DMS53 treated with DMSO at 0.1 percent for 48 hours (cell line): Measurements from ENCODE around the gene BMERB1.
"Not testable (repeated sequence)": the region's sequence is repeated elsewhere in the genome, so short reads cannot be mapped to it uniquely, and the experiment has no call there.

ENCODE experiments used
- DNase-seq: peaks from one replicate; lab custom pipeline; 2025; ENCODE audit not compliant: unreplicated experiment; lab: John Stamatoyannopoulos, UW

Gene BMERB1

DNA sequence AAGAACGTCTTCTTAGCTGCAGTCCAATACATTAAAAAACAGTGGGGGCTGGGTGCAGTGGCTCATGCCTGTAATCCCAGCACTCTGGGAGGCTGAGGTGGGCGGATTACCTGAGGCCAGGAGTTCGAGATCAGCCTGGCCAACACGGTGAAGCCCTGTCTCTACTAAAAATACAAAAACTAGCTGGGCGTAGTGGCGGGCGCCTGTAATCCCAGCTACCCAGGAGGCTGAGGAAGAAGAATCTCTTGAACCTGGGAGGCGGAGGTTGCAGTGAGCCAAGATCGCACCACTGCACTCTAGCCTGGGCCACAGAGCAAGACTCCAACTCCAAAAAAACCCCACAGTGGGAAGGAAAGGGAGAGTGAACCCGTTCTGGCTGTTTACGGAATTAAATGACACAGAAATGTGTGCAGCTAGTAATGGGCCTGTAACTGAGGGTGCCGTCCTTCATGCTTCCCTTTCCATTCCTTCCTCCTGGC, 172.9 kb downstream of the BMERB1 start:
- not testable (repeated sequence) for DNase-seq

DNA sequence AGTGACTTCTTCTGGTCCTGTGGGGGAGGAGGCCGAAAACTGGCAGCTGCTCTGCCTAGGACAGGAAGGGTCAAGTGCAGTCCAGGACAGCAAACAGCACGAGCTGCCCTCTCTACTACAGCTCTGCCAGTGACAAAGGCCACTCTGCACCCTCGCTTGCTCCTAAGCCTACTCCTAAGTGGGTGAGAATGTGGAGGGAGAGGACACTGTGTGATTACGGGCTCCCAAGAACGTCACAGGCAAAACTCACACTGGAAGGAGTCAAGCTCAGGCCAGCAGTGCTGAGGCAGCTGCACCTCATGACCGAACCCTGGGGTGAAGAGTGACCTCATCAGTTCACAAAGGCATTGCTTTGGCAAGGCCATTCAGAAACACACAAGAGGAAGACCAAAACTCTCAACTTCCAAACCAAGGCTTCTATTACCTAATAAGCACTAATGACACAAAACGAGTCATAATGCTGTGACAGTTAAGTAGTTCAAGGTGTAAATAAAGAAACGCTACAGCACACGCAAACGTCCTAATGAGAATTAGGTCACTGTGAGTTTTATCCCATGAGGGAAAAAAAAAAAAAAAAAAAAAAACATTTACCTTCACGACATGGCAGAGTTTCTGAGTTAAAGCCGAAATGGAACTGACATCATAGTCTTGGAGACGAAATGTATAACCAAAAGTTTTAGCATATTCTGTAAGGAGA, 173.5 kb downstream of the BMERB1 start:
- DNase-seq, result no peak

DNA sequence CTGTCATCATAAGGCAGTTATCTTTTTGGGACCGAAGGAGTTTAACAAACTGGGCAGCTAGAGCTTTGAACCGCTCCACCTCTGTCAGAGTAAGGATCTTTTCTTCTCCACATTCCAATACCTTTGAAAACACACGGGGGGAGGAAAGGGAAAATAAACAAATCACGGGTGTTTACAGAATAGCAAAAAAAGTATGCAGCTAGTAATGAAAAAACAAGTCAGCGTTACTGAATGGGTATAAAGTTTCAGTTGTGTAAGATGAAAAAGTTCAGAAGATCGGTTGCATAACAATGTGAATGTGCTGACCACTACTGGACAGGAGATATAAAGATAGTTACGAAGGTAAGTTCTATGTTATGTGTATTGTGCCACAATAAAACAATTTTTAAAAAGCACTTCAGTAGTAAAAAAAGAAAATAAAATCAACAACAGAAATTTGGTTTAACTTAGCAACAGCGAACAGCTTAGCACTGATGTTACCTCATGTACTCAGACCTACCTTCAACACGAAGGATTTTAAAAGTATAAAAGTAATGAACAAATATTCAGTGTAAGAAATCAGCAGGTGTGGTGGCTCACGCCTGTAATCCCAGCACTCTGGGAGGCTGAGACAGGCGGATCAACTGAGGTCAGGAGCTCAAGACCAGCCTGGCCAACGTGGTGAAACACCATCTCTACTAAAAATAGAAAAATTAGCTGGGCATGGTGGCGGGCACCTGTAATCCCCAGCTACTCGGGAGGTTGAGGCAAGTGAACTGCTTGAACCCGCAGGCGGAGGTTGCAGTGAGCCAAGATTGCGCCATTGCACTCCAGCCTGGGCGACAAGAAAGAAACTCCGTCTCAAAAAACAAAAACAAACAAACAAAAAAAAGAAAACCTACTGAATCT, 174.3 kb downstream of the BMERB1 start:
- no peak for DNase-seq

DNA sequence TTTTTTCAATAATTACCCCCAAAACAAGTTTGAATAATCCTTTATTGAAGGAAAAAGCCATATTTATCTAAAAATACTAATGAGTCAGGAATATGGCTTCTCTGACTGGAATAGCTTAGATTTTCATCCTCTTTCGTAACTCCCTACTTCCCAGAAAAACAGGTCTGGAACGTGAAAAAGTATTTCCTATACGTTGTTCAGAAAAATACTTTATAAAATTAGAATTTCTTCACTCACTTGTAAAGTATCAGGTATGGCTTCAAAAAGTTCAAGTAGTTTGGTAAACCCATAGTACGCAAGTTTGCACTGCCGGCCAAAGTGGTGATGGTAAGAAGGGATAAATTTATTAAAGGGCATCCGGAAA, 174.9 kb downstream of the BMERB1 start:
- DNase-seq, result no peak

DNA sequence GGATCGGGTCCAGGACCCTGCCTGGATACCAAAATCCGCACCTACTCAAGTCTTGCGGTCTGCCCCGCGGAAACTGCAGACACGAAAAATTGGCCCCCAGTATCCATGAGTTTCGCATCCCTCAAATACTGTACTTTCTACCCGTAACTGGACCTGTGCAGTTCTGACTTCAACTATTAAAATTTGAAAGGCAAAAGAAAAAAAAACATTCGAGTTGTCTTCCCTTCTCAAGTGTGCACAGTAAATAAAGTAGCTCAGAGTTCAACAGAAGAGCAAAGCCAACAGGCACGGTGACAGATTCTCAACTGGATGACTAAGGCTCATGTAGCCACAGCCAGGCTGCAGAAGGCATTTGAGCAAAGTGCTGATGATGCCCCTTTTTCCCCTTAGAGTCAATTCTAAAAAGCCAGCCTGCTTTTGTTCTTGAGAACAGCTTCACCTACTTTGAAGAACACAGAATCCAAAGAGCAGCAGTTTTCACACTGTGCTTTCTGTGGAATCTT, 176.0 kb downstream of the BMERB1 start:
- no peak for DNase-seq

DNA sequence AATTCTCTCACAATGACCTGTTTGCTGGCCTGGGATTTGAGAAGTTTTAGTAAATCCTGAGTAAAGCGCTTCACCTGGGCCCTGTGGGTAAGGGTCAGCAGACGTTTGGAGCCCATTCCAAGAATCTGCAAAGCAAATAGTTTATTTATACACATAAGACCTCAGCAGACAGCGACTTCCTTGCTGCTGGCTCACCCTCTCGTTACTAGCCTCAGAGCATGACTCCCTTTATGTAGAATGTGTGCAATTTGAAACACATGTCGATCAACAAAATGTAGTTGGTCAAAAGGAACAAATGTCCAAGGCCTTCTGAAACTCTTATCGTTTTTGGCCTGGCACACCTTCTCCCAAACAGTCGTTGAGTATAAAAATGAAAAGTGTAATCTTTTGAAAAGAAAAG, 177.2 kb downstream of the BMERB1 start:
- DNase-seq, result no peak

DNA sequence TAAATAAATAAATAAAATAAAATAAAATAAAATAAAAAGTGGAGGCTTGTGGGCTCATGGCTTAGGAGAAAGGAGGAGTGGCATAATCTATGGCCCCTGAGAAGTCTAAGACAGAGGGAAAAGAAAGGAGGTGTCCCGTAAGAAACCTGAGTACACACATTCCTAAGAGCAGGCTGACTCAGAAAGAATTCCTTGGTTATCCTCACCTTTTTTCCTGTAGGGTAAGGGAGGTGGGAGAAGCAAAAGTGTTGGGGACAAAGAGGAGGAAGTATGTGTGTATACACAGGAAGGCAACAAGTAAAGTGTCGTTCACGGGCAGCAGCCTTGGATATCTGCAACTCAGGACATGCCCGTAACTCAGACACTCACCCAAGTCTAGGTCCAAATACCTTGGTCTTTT, 179.3 kb downstream of the BMERB1 start:
- no peak for DNase-seq

DNA sequence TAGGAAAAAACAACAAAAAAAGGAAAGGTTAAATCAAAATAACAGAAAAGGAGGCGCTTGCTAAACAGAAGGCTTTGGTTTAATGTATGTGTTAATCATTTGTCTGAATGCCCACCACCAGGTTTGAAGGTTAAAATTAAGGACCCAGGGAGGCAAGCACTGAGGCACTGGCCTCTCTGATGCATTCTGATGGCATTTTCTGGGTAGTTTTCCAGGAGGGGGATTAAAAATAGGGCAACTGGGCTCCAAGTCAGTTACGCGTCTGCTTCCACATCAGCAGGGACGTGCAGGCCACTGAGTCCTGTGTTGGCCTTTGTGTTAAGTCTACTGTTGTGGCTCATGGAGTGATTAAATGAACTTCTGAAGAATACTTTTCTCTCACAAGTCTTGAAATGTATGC, 181.6 kb downstream of the BMERB1 start:
- DNase-seq, result no peak

DNA sequence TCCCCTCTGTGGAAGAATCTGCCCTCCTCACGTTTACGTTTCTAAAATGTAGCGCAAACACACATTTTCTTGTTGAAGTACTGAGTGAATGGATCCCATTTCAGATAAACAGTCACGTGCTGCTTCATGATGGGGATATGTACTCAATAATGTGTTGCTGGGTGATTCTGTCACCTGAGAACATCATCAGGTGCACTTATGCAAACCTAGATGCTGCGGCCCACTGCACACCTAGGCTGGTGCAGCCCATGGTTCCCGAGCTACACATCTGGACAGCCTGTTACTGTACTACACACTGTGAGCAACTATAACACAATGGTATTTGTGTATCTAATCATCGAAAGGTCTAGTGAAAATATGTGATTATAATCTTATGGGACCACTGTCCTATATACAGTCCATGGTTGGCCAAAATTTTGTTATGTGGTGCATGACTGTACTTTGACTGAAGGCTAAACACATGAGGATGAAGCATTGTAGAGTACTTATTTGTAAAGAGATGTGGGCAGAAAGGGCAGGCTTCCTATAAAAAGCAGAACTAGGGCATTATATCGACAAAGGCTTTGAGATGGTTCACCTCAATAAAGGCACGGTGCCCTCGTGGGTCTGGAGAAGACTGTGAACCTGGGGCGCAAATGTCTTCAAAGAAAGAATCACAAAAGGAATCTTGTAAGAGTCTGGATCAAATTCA, 182.2 kb downstream of the BMERB1 start:
- no peak for DNase-seq

DNA sequence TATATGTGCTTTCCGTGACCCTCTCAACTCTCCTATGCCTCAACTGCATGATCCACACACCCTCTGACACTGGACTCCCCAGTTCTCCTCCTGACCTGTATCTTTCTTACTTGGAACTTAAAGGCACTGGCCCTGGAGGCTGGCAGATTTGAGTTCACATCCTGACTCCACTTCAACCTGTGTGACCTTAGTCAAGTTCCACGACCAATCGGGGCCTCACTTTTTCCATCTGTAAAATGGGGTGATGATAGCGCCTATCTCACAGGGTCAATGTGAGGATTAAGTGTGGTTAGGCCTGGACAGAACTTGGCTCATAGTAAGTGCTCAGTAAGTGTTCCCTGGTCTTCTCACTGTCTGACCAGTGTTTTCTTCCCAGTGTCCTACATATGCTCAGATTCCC, 183.5 kb downstream of the BMERB1 start:
- no peak for DNase-seq

DNA sequence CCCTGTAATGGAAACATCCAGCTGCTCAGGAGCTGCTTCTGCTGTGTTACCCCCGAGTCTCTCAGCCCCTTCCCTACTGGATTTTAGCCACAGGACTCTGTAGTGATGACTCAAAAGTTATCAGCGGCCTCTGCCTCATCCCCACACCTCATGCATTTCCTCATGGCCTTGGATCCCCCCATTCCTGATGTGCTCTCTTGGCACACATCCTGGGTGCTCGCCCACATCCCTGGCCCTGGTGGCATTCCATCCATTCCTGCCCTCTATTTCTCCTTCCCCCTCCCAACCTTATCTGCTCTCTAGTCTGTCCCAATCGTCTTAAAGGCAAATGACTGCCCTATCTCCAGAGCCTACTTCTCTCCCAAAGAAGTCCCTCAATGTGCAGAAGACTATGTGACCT, 184.0 kb downstream of the BMERB1 start:
- DNase-seq, result no peak

DNA sequence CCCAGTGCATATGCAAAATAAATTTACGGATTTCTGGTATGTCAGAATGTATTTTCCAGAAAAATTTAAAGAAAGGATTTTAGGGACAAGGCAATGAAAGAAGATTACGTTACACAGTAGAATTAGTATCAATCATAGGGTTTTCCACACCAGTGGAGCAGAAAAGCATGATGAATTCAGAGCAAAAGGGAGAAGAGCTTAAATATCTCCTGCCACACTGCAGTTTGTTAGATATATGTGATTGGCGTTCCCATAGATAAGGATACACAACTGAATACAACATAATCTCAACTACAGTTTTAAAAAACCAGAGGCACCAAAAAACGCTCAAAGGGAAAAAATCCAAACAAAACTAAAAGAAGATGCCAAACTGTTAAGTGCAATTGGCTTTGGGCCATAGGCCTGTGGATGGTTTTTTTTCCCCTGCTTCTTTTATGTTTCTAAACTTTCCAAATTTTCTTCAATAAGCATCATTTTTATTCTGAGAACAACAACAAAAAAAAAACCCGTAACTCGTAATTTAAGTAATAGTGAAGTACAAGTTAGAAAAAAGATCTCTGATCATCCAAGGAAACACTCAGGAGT, 186.3 kb downstream of the BMERB1 start:
- no peak for DNase-seq

DNA sequence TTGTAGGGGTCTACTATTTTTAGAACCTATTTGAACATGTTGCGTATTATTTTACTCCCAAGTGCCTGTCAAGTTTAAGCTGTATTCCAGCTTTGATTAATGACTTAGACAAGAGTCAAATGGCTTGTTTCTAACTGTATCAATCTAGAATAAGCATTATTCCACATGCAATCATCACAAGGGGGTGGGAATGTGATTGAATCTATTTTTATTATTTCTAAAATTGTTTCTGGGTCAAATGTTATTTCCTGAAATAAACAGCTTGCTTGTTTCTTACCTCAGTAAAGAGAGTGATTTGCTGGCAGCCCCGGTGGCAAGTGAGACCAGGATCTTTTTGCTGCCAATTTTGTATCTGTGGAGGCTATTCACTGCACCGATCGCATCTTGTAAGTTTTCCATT, 187.1 kb downstream of the BMERB1 start:
- no peak for DNase-seq

DNA sequence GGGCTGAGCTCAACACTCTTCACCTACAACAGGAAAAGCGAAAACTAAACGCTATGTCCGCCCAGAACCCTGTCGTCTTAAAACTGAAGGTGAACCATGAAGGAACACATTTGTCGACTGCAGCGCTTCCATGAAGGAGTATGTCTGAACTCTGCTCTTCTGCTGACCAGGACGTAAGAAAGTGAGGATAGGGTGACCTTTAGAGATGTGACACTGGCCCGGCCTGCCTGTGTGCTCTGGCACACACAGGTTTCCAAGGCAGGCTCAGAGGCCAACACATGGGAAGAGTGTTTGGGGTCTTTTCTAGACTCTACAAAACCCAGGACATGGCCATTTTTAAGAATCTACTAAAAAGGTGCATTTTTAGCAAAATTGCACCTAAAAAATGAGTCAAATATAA, 187.5 kb downstream of the BMERB1 start:
- no peak for DNase-seq

DNA sequence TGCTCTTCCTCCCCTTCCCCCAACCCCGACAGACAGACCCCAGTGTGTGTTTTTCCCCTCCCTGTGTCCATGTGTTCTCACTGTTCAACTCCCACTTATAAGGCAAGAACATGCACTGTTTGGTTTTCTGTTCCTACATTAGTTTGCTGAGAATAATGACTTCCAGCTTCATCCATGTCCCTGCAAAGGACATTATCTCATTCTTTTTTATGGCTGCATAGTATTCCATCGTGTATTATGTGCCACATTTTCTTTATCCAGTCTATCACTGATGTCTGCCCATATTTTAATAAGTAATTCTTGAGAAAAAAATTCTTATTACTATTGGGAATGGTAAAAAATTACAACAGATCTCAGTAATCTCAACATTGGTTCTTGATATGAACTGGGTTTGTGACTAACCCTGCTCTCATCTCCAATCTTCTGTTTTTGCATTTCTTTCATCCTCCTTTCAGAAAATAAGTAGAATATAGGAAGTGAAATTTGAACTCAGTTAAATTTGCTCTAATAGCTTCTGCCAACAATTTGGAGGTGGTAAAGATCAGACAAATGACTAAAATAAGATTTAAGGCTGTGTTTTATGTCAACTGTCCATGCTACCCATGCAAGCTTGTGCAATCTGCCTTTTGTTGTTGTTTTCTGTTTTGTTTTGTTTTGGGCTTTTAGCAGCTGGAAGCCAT, 197.5 kb downstream of the BMERB1 start:
- DNase-seq, result no peak

DNA sequence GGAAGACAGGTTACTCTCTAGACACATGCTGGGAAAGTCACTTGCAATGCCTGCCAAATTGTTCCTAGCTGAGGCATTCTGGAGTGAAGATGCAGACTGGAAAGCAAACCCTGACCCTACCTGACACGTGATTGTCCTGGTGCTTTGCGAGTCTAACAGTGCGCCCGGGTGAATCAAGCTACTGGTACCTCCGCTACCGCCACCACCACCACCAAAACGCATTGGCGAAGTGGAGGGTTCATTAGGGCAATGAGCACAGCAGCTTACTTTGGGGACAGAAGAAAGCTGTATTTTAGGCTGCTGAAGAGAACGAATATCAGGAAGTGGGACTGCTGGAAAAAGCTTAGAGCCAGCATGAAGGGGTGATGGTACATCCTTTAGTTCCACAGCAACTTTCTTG, 201.5 kb downstream of the BMERB1 start:
- no peak for DNase-seq

DNA sequence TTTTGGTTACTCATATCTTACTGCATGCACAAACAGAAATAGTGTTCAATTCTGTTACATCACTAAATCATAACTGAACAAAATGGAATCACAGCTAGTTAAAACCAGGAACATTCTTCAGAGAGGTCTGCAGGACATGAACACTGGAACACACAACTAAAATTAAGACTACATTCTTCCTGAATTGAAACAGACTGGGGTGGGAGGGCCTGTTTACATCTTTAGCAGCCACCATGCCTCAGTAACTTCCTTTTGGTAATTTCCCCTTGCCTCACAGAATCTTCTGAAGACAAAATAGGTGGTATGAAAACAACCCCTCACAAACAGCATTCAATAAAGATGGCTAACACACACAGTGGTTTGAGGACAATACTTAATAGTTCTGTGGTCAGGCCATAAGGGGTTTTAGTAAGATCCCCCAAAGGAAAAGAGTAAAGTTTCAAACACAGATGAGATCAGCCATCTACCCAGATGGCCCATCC, 202.0 kb downstream of the BMERB1 start:
- DNase-seq, result no peak
